ENCODE data around the gene RYR2. TPM values are rescaled to one million over a fixed set of nuclear protein-coding genes. Genes with fewer than 3 reads are reported as not detected.

The RYR2 gene
- total RNA-seq, 1 donor = not detected

DNA sequence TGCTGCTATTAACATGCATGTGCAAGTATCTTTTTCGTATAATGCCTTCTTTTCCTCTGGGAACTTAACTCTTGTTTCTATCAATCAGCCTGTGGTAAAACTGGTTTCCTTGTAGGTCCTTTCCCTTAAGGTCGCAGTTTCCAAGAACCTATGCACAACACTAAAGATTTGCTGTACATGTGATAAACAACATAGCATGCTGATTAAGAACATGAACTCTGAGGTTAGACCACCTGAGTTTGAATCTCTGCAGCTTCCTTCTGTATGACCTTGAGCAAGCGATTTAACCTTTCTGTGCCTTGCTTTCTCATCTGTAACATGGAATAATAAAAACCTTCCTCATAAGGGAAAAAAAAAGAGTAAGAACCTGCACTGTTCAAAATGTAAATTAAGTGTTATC lies 186.4 kb downstream of the RYR2 start:
- TF ChIP-seq CTCF (IDR thresholded peaks at IDR 0.05; ENCODE audit: insufficient read depth, low read length) = no peak
- H3K4me3 ChIP-seq (ENCODE audit: low read depth, low read length) = no peak overlapping the region
- DNase-seq (ENCODE audit: low read depth) = no peak

GRCh38 chr1:237229333-237229732 lies 187.3 kb downstream of the RYR2 start:
- H3K4me3 ChIP-seq (ENCODE audit: low read depth, low read length) = no peak overlapping the region
- no peak for DNase-seq (ENCODE audit: low read depth)
- TF ChIP-seq CTCF (IDR thresholded peaks at IDR 0.05; ENCODE audit: insufficient read depth, low read length) = no peak

DNA sequence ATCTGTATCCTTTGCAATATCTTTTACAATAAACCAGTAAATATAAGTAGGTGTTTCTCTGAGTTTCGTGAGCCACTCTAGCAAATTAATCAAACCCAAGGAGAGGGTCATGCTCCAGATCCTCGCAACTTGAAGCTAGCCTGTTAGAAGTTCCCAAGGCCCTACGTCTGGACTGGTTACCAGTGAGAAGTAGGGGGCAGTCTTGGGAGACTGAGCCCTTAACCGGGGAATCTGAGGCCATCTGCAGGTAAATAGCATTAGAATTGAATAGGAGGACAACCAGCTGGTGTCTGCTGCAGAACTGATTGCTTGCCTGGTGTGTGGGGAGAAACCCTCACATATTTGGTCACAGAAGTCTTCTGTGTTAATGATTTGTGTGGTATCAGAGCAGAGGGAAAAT lies 190.5 kb downstream of the RYR2 start:
- H3K4me3 ChIP-seq (ENCODE audit: low read depth, low read length) = no peak overlapping the region
- no peak for TF ChIP-seq CTCF (IDR thresholded peaks at IDR 0.05; ENCODE audit: insufficient read depth, low read length)
- DNase-seq (ENCODE audit: low read depth) = no peak

DNA sequence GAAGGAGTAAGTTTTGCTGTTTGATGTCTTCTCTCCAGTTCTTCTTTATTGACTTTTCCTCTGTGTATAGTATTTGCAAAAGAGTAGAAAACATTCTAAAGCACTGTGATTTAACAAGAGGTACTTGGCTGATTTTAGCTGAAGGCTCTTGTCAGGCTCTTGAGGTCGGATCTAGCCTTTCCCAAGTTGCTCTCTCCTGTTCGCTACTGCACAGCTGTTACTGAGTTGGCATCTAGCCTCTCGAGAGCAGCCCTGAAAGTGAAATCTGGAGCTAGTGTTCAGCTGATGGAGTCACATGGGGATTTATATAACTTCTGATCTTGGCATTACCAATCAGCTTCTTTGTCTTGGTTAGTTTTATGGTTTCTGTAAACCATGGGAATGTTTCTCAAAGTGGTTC lies 193.1 kb downstream of the RYR2 start:
- TF ChIP-seq CTCF (IDR thresholded peaks at IDR 0.05; ENCODE audit: insufficient read depth, low read length) = no peak
- no peak for DNase-seq (ENCODE audit: low read depth)
- H3K4me3 ChIP-seq (ENCODE audit: low read depth, low read length) = no peak overlapping the region

DNA sequence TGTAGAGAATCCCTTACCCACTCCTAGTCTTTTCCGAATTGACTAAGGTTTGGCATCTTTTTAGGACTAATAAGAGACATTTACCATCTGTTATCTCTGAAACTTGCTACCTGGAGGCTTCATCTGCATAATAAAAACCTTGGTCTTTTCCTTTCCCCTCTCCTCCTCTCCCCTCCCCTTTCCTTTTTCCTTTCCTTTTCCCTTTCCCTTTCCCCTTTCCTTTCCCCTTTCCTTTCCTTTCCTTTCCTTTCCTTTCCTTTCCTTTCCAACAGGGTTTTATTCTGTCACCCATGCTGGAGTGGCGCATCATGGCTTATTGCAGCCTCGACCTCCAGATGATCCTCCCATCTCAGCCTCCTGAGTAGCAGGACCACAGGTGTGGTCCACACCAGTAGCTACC lies 195.7 kb downstream of the RYR2 start:
- DNase-seq (ENCODE audit: low read depth) = no peak
- no peak for TF ChIP-seq CTCF (IDR thresholded peaks at IDR 0.05; ENCODE audit: insufficient read depth, low read length)
- H3K4me3 ChIP-seq (ENCODE audit: low read depth, low read length) = no peak overlapping the region

- no peak overlapping the region for H3K4me3 ChIP-seq (ENCODE audit: low read depth, low read length)
- DNase-seq (ENCODE audit: low read depth) = no peak
- no peak for TF ChIP-seq CTCF (IDR thresholded peaks at IDR 0.05; ENCODE audit: insufficient read depth, low read length)
Observed at GRCh38 chr1:237239248-237239647, 197.3 kb downstream of the RYR2 start.

DNA sequence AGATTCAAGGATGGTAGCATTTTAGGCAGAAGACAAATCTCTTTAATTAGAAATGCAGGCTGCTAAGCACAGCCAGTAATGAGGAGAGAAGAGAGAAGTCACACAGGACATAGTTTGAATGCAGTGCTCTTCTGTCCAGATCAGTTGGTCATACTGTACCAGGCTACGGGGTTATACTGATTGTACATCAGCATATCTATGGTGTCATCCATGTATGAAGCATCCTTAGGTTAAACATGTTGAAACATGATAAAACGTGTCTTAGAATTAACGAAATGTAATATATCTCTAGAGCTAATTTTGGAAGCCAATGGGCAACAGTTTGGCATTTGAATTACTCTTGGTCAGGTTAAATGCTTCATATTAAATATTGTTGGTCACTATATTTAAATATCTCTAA lies 199.1 kb downstream of the RYR2 start:
- no peak for TF ChIP-seq CTCF (IDR thresholded peaks at IDR 0.05; ENCODE audit: insufficient read depth, low read length)
- no peak overlapping the region for H3K4me3 ChIP-seq (ENCODE audit: low read depth, low read length)
- no peak for DNase-seq (ENCODE audit: low read depth)

All from fibroblast of the aortic adventitia (primary cell).